Measurements from ENCODE around the gene NPC2.

The NPC2 gene

DNA sequence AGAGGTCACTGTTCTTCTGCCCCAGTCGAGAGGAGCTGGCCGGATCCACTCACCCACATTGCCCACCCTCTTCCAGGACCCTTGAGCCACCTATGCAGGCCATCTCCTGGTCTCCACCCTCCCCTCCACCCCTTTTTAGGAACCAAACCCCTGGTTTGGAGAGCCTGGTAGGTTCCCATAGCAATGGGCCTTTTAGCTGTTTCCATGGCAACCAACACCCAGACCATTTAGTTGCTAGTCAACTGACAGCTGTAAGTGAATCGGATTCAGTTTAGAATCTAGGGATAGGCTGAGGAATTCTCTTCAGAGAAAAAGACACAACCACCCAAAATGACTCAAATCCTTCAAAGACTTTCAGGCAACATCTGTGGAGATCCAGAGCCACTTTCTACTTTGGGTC, 16.5 kb downstream of the NPC2 start:
- Histone ChIP-seq H4K5ac (ENCODE audit: low read length) (no peak overlapping the region), H3K36me3 (ENCODE audit: control insufficient read depth, insufficient read depth, low read length) (peaks cover 7% of the 10 kb centered on the region), H2BK5ac (ENCODE audit: low read length) (no peak overlapping the region), H3K4me2 (ENCODE audit: low read length) (no peak overlapping the region), H3K27me3 (ENCODE audit: insufficient read depth, low read length, poor library complexity) (no peaks in the 10 kb centered on the region), H2BK15ac (replicated peaks; ENCODE audit: low read depth) (no peak overlapping the region), H3K4ac (ENCODE audit: low read depth, low read length) (no peak overlapping the region), H2AK5ac (ENCODE audit: low read length) (no peak overlapping the region), H3K9ac (ENCODE audit: low read length) (no peak overlapping the region), H4K8ac (ENCODE audit: low read depth, low read length) (no peak overlapping the region), H3K4me1 (ENCODE audit: control insufficient read depth, low read depth, low read length) (peaks cover 3% of the 10 kb centered on the region), H3K79me2 (ENCODE audit: control insufficient read depth, insufficient read depth, low read length) (no peaks in the 10 kb centered on the region), H3K79me1 (ENCODE audit: low read length) (no peaks in the 10 kb centered on the region), H3K23ac (ENCODE audit: low read length) (no peak overlapping the region), H3K4me3 (ENCODE audit: low read length) (no peak overlapping the region), H3K27ac (ENCODE audit: low read depth, low read length) (no peak overlapping the region), H3K56ac (ENCODE audit: low read length) (no peak overlapping the region), H2BK120ac (ENCODE audit: low read depth, low read length) (no peak overlapping the region), H3K18ac (ENCODE audit: low read length) (no peak overlapping the region)
- peak; percentile 67 for DNase-seq
- WGBS (ENCODE audit: extremely low coverage, insufficient coverage, low lambda C conversion rate) = no CpG with 5 or more reads among the region's 3 CpGs

DNA sequence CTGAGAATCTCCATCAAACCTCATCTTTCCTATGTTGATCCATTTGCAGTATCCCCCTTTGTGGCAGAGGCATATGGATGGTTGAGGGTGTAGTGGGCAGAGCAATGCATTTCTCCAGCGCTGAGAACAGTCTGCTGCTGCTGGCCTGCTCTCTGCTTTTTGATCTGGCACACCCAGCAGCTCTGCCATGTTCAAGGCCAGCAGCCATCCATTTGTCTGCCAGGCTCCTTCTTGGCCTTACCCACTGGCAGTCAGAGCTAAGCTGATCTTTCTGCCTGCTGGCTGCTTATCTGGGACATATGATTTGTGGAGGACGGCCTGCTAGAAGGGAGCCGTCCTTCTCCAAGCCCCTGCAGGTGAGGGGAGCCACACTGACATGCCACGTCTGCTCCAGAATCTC, 17.0 kb downstream of the NPC2 start:
- Histone ChIP-seq H3K27ac (ENCODE audit: low read depth, low read length) (no peak overlapping the region), H3K18ac (ENCODE audit: low read length) (no peak overlapping the region), H3K23ac (ENCODE audit: low read length) (no peak overlapping the region), H3K4me2 (ENCODE audit: low read length) (no peak overlapping the region), H4K8ac (ENCODE audit: low read depth, low read length) (no peak overlapping the region), H2BK15ac (replicated peaks; ENCODE audit: low read depth) (no peak overlapping the region), H4K5ac (ENCODE audit: low read length) (no peak overlapping the region), H3K4ac (ENCODE audit: low read depth, low read length) (no peak overlapping the region), H3K79me2 (ENCODE audit: control insufficient read depth, insufficient read depth, low read length) (no peaks in the 10 kb centered on the region), H3K27me3 (ENCODE audit: insufficient read depth, low read length, poor library complexity) (no peaks in the 10 kb centered on the region), H3K79me1 (ENCODE audit: low read length) (no peaks in the 10 kb centered on the region), H3K9ac (ENCODE audit: low read length) (no peak overlapping the region), H2AK5ac (ENCODE audit: low read length) (no peak overlapping the region), H3K56ac (ENCODE audit: low read length) (no peak overlapping the region), H3K36me3 (ENCODE audit: control insufficient read depth, insufficient read depth, low read length) (peaks cover 7% of the 10 kb centered on the region), H3K4me1 (ENCODE audit: control insufficient read depth, low read depth, low read length) (peaks cover 3% of the 10 kb centered on the region), H2BK5ac (ENCODE audit: low read length) (no peak overlapping the region), H2BK120ac (ENCODE audit: low read depth, low read length) (no peak overlapping the region), H3K4me3 (ENCODE audit: low read length) (no peak overlapping the region)
- no CpG with 5 or more reads among the region's 4 CpGs for WGBS (ENCODE audit: extremely low coverage, insufficient coverage, low lambda C conversion rate)
- DNase-seq = no peak

DNA sequence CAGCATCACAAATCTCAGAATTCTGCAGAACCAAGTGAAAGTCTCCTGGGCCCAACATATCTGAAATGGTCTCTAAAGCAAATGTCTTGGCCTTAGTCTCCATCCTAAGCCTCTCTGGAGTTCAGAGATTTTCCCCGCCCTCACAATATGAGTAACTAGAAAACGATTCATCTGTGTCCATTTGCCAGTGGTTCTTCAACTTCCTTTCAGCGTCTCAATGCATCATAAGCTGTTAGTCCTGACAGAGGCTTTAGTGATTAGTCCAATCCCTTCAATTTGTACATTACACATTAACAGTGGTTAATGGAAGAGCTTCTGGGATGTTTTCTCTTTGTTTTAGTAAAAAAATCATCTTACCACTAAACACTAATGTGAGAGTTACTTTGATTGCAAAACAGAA, 17.4 kb downstream of the NPC2 start:
- Histone ChIP-seq H2BK15ac (replicated peaks; ENCODE audit: low read depth) (no peak overlapping the region), H3K4ac (ENCODE audit: low read depth, low read length) (no peak overlapping the region), H3K4me2 (ENCODE audit: low read length) (no peak overlapping the region), H3K27ac (ENCODE audit: low read depth, low read length) (no peak overlapping the region), H2BK5ac (ENCODE audit: low read length) (no peak overlapping the region), H4K5ac (ENCODE audit: low read length) (no peak overlapping the region), H3K36me3 (ENCODE audit: control insufficient read depth, insufficient read depth, low read length) (peaks cover 7% of the 10 kb centered on the region), H3K56ac (ENCODE audit: low read length) (no peak overlapping the region), H3K18ac (ENCODE audit: low read length) (no peak overlapping the region), H2BK120ac (ENCODE audit: low read depth, low read length) (no peak overlapping the region), H3K9ac (ENCODE audit: low read length) (no peak overlapping the region), H3K79me1 (ENCODE audit: low read length) (no peaks in the 10 kb centered on the region), H4K8ac (ENCODE audit: low read depth, low read length) (no peak overlapping the region), H3K4me1 (ENCODE audit: control insufficient read depth, low read depth, low read length) (peaks cover 3% of the 10 kb centered on the region), H3K4me3 (ENCODE audit: low read length) (no peak overlapping the region), H3K79me2 (ENCODE audit: control insufficient read depth, insufficient read depth, low read length) (no peaks in the 10 kb centered on the region), H2AK5ac (ENCODE audit: low read length) (no peak overlapping the region), H3K23ac (ENCODE audit: low read length) (no peak overlapping the region), H3K27me3 (ENCODE audit: insufficient read depth, low read length, poor library complexity) (no peaks in the 10 kb centered on the region)
- WGBS (ENCODE audit: extremely low coverage, insufficient coverage, low lambda C conversion rate) = no CpG with 5 or more reads among the region's 3 CpGs
- no peak for DNase-seq

DNA sequence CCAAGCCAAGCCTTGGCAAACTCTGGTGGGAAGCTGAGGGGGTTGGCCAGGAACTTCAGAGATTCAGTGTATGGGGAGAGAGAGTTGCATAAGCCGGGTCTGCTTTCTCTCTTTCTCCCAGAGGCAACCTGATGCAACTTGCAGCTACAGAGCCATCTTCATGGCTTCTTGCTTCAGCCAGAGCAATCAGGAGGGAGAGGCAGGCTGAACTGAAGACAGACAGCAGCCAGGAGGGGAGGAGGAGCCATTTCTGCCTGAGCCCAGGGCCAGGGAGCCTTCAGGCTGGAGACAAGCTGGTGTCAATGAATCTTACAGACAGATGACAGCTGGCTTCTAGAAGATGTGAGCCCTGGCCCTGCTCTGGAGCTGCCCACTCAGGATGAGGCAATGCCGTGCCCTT, 18.7 kb downstream of the NPC2 start:
- no peaks in the 10 kb centered on the region for H3K79me1 ChIP-seq (ENCODE audit: low read length)
- no peak overlapping the region for H2BK15ac ChIP-seq (replicated peaks; ENCODE audit: low read depth)
- H3K4me2 ChIP-seq (ENCODE audit: low read length) = no peak overlapping the region
- H3K79me2 ChIP-seq (ENCODE audit: control insufficient read depth, insufficient read depth, low read length) = no peaks in the 10 kb centered on the region
- H3K4me3 ChIP-seq (ENCODE audit: low read length) = no peak overlapping the region
- no peak overlapping the region for H3K9ac ChIP-seq (ENCODE audit: low read length)
- H3K4me1 ChIP-seq (ENCODE audit: control insufficient read depth, low read depth, low read length) = peaks cover 6% of the 10 kb centered on the region
- peak overlapping the region; percentile 10 for H3K56ac ChIP-seq (ENCODE audit: low read length)
- no peak overlapping the region for H3K27ac ChIP-seq (ENCODE audit: low read depth, low read length)
- no CpG with 5 or more reads among the region's 2 CpGs for WGBS (ENCODE audit: extremely low coverage, insufficient coverage, low lambda C conversion rate)
- no peak overlapping the region for H3K23ac ChIP-seq (ENCODE audit: low read length)
- no peak overlapping the region for H3K4ac ChIP-seq (ENCODE audit: low read depth, low read length)
- no peak overlapping the region for H2BK5ac ChIP-seq (ENCODE audit: low read length)
- H3K18ac ChIP-seq (ENCODE audit: low read length) = no peak overlapping the region
- no peak overlapping the region for H4K5ac ChIP-seq (ENCODE audit: low read length)
- no peaks in the 10 kb centered on the region for H3K27me3 ChIP-seq (ENCODE audit: insufficient read depth, low read length, poor library complexity)
- H3K36me3 ChIP-seq (ENCODE audit: control insufficient read depth, insufficient read depth, low read length) = peaks cover 4% of the 10 kb centered on the region
- DNase-seq = no peak
- H2BK120ac ChIP-seq (ENCODE audit: low read depth, low read length) = no peak overlapping the region
- H4K8ac ChIP-seq (ENCODE audit: low read depth, low read length) = no peak overlapping the region
- no peak overlapping the region for H2AK5ac ChIP-seq (ENCODE audit: low read length)

DNA sequence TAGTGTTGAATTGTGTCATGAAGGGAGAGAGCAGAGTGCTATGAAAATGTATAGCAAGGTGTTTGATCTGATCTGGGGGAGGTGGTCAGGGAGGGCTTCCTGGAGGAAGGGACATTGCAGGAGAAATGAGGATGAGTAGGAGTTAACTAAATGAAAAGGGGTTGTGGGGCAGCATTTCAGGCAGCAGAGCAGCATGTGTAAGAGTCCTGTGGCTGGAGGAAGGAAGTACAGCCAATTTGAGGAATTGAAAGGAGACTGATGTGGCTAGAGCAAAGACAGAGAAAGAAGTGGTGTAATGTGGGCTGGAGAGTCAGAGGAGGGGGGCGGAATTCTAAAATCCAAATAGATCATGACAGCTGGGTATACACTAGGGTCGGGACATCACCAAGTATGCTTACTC, 20.5 kb downstream of the NPC2 start:
- Histone ChIP-seq H3K79me1 (ENCODE audit: low read length) (no peaks in the 10 kb centered on the region), H3K4ac (ENCODE audit: low read depth, low read length) (no peak overlapping the region), H2BK120ac (ENCODE audit: low read depth, low read length) (no peak overlapping the region), H4K8ac (ENCODE audit: low read depth, low read length) (no peak overlapping the region), H3K4me2 (ENCODE audit: low read length) (no peak overlapping the region), H2BK15ac (replicated peaks; ENCODE audit: low read depth) (no peak overlapping the region), H3K4me1 (ENCODE audit: control insufficient read depth, low read depth, low read length) (peaks cover 5% of the 10 kb centered on the region), H3K36me3 (ENCODE audit: control insufficient read depth, insufficient read depth, low read length) (peaks cover 4% of the 10 kb centered on the region), H3K23ac (ENCODE audit: low read length) (no peak overlapping the region), H2BK5ac (ENCODE audit: low read length) (no peak overlapping the region), H3K56ac (ENCODE audit: low read length) (no peak overlapping the region), H3K79me2 (ENCODE audit: control insufficient read depth, insufficient read depth, low read length) (no peaks in the 10 kb centered on the region), H3K4me3 (ENCODE audit: low read length) (no peak overlapping the region), H3K18ac (ENCODE audit: low read length) (no peak overlapping the region), H3K9ac (ENCODE audit: low read length) (no peak overlapping the region), H3K27me3 (ENCODE audit: insufficient read depth, low read length, poor library complexity) (no peaks in the 10 kb centered on the region), H3K27ac (ENCODE audit: low read depth, low read length) (no peak overlapping the region), H4K5ac (ENCODE audit: low read length) (no peak overlapping the region), H2AK5ac (ENCODE audit: low read length) (no peak overlapping the region)
- DNase-seq = no peak
- no CpG with 5 or more reads among the region's 2 CpGs for WGBS (ENCODE audit: extremely low coverage, insufficient coverage, low lambda C conversion rate)
